ENCODE data around the gene MRPL34.

- TF ChIP-seq CTCF (IDR thresholded peaks at IDR 0.05), result no peak
- no peak for TF ChIP-seq POLR2A (IDR thresholded peaks at IDR 0.05)
Measured at GRCh38 chr19:17314007-17314593, 8.4 kb downstream of the MRPL34 start.

Data from right lobe of liver (tissue), 4 donors.